Upper lobe of left lung (tissue), 4 donors: ENCODE data around the gene TMA7B.

Source experiments
- EP300 ChIP-seq, 4 donors: sonication (generic); formaldehyde crosslinking; IDR thresholded peaks; one replicate each; pipeline ENCODE4 v1.5.1; 2017; ENCODE audit warnings: antibody characterized with exemption in 4 of 4, control low read depth in 2 of 4
- POLR2A ChIP-seq, 4 donors: fragments of 450-650 bp; IDR thresholded peaks; one replicate each; pipeline ENCODE4 v1.5.1; 2016 to 2017; ENCODE audit warnings: antibody characterized with exemption in 4 of 4, mild to moderate bottlenecking in 2 of 4
- TF ChIP-seq, protein P1 (sequence below), 6 experiments: fragments of 450-650 bp in 4 of 6; fragments of 200-600 bp in 2 of 6; sonication (generic) in 2 of 6; IDR thresholded peaks; one replicate each; pipeline ENCODE4 v1.5.1; 2016 to 2019; ENCODE audit warnings: antibody characterized with exemption in 6 of 6

DNA sequence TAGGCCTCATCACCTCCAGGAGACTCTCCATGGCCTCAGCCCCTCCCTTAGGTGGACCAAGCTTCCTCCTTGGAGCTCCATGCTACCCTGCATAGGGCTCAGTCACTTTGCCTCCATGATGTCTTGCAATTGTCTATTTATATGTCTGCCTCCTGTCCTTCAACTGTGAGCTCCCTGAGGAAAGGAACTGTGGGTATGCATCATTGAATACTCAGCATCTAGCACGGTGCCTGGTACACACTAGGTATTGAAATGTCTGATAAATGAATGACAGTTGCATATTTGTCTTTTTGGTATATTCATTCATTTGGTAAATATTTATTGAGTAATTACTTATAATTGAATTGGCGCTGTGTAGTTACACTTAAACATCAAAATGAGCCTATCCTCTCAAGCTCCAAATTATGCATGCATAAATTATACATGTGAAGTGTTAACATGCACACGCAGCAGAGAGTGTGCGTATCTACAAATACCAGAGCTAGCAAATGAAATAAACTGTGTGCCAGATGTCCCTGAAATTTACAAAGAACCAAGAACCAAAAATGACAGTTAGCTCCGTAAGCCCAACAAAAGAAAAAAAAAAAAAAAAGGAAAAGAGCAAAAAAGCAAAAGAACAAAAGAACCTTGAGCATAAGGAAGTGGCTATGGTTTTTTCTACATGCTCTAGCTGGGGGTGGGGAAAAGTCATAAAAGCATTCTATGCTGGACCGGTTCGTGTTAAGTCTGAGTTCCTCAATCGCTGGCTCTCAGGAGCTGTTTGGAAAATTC lies 34.1 kb upstream of the TMA7B start:
- TF ChIP-seq, protein P1, sequence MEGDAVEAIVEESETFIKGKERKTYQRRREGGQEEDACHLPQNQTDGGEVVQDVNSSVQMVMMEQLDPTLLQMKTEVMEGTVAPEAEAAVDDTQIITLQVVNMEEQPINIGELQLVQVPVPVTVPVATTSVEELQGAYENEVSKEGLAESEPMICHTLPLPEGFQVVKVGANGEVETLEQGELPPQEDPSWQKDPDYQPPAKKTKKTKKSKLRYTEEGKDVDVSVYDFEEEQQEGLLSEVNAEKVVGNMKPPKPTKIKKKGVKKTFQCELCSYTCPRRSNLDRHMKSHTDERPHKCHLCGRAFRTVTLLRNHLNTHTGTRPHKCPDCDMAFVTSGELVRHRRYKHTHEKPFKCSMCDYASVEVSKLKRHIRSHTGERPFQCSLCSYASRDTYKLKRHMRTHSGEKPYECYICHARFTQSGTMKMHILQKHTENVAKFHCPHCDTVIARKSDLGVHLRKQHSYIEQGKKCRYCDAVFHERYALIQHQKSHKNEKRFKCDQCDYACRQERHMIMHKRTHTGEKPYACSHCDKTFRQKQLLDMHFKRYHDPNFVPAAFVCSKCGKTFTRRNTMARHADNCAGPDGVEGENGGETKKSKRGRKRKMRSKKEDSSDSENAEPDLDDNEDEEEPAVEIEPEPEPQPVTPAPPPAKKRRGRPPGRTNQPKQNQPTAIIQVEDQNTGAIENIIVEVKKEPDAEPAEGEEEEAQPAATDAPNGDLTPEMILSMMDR (IDR thresholded peaks at IDR 0.05) = no peak
- TF ChIP-seq POLR2A (IDR thresholded peaks at IDR 0.05) = no peak
- TF ChIP-seq EP300 (IDR thresholded peaks at IDR 0.05) = no peak
